ENCODE results near the gene BSND.
A peak's percentile ranks its signal among the peaks of the same experiment; 100 is the strongest.

The BSND gene

DNA sequence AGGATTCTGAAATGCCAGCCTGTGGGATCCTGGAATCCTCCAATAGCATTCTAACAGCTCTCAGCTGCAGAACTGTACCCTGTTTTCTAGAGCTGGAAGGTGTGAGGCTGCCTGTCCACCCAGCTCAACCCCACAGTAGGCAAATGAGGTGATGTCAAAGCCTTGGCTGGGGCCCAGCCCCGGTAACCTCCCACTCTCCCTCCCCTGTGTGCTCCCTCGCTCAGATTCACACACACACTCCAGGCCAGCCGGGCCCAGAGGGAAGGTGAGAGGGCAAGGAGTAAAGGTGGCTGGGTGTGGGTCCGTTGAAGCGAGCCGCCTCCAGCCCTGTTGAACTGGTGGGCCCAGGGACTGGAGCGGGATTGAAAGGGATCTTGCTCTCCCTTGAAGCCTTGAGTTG is at the start of gene BSND:
TSS of gene BSND (plus strand) at position 257 of the 400 bp plus-strand sequence. CDS start 254 bp downstream, outside the sequence.
- CTCF ChIA-PET = interaction anchor here (0.6 to 0.9 kb wide), 3 partner anchors 52 to 1077 kb away, joined by 3 to 4 read pairs (median 3); no protein-coding TSS in a partner anchor
- TF ChIP-seq CTBP1 (IDR thresholded peaks at IDR 0.05; ENCODE audit: borderline replicate concordance) (no peak), TARDBP (IDR thresholded peaks at IDR 0.05) (no peak), FOXA1 (IDR thresholded peaks at IDR 0.05) (no peak)
- DNase-seq (ENCODE audit: extremely low spot score) = no peak
- POLR2A ChIA-PET = no interaction called here

DNA sequence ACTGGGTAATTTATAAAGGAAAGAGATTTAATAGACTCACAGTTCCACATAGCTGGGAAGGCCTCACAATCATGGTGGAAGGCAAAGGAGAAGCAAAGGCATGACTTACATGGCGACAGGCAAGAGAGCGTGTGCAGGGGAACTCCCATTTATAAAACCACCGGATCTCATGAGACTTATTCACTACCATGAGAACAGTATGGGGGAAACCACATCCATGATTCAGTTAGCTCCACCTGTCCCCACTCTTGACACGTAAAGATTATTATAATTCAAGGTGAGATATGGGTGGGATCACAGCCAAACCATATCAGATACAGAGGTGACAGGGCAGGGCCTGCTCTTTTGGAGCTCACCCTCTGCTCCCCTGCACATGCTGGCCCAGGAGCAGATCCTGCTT is 49.7 kb upstream of the BSND start:
- DNase-seq (ENCODE audit: extremely low spot score) = no peak
- TF ChIP-seq TARDBP (IDR thresholded peaks at IDR 0.05) (no peak), FOXK2 (IDR thresholded peaks at IDR 0.05) (no peak), LEF1 (IDR thresholded peaks at IDR 0.05; ENCODE audit: borderline replicate concordance) (no peak), HDGF (IDR thresholded peaks at IDR 0.05; ENCODE audit: borderline replicate concordance) (no peak), L3MBTL2 (conservative IDR thresholded peaks at IDR 0.05) (no peak), CTBP1 (IDR thresholded peaks at IDR 0.05; ENCODE audit: borderline replicate concordance) (no peak), SP1 (IDR thresholded peaks at IDR 0.05) (no peak), SUZ12 (IDR thresholded peaks at IDR 0.05) (no peak), BHLHE40 (IDR thresholded peaks at IDR 0.05; ENCODE audit: borderline replicate concordance) (no peak)
- TF ChIP-seq, protein P1, sequence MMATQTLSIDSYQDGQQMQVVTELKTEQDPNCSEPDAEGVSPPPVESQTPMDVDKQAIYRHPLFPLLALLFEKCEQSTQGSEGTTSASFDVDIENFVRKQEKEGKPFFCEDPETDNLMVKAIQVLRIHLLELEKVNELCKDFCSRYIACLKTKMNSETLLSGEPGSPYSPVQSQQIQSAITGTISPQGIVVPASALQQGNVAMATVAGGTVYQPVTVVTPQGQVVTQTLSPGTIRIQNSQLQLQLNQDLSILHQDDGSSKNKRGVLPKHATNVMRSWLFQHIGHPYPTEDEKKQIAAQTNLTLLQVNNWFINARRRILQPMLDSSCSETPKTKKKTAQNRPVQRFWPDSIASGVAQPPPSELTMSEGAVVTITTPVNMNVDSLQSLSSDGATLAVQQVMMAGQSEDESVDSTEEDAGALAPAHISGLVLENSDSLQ (IDR thresholded peaks at IDR 0.05) = no peak
- CTCF ChIA-PET = interaction anchor here (1.1 kb wide), 1 partner anchor 47 kb away, joined by 4 read pairs; no protein-coding TSS in a partner anchor
- POLR2A ChIA-PET = interaction anchor here (1.6 to 3.0 kb wide), 3 partner anchors 63 to 73 kb away, joined by 3 to 10 read pairs (median 6); partner anchors contain the start of gene DHCR24

DNA sequence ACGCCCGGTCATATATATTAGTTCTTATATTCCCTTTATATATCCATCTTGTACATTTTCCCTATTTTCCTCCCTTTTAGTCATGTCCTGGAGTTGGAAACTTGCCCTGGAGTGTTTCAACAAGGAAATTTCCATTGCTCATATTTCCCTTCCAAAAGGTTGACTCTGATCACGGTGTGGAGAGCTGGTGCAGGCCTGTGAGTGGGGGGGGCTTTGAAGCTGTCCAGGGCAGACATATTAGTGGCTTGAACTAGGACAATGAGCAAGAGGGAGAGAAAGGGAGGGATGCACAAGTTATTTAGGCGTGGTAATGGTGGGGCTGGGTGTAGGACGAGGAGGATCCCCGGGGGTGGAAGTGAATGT is 48.7 kb upstream of the BSND start:
- DNase-seq (ENCODE audit: extremely low spot score) = no peak
- ChIA-PET POLR2A (interaction anchor here (1.6 to 3.0 kb wide), 3 partner anchors 64 to 72 kb away, joined by 3 to 10 read pairs (median 6); partner anchors contain the start of gene DHCR24), CTCF (interaction anchor here (0.7 to 2.3 kb wide), 13 partner anchors 12 to 121 kb away, joined by 3 to 28 read pairs (median 5); no protein-coding TSS in a partner anchor)
- no peak for TF ChIP-seq ZNF384 (IDR thresholded peaks at IDR 0.05)
- TF ChIP-seq FOXM1 (IDR thresholded peaks at IDR 0.05; ENCODE audit: borderline replicate concordance) = no peak
- TF ChIP-seq LEF1 (IDR thresholded peaks at IDR 0.05; ENCODE audit: borderline replicate concordance) = no peak
- TF ChIP-seq HDGF (IDR thresholded peaks at IDR 0.05; ENCODE audit: borderline replicate concordance) = no peak
- TF ChIP-seq, protein P1 (IDR thresholded peaks at IDR 0.05) = no peak
- TF ChIP-seq BHLHE40 (IDR thresholded peaks at IDR 0.05; ENCODE audit: borderline replicate concordance) = no peak
- TF ChIP-seq TARDBP (IDR thresholded peaks at IDR 0.05) = no peak
- TF ChIP-seq L3MBTL2 (conservative IDR thresholded peaks at IDR 0.05) = no peak
- no peak for TF ChIP-seq ELF4 (IDR thresholded peaks at IDR 0.05)
- no peak for TF ChIP-seq FOXK2 (IDR thresholded peaks at IDR 0.05)
- no peak for TF ChIP-seq CTBP1 (IDR thresholded peaks at IDR 0.05; ENCODE audit: borderline replicate concordance)
- TF ChIP-seq SUZ12 (IDR thresholded peaks at IDR 0.05) = no peak
- no peak for TF ChIP-seq ARNT (IDR thresholded peaks at IDR 0.05)

DNA sequence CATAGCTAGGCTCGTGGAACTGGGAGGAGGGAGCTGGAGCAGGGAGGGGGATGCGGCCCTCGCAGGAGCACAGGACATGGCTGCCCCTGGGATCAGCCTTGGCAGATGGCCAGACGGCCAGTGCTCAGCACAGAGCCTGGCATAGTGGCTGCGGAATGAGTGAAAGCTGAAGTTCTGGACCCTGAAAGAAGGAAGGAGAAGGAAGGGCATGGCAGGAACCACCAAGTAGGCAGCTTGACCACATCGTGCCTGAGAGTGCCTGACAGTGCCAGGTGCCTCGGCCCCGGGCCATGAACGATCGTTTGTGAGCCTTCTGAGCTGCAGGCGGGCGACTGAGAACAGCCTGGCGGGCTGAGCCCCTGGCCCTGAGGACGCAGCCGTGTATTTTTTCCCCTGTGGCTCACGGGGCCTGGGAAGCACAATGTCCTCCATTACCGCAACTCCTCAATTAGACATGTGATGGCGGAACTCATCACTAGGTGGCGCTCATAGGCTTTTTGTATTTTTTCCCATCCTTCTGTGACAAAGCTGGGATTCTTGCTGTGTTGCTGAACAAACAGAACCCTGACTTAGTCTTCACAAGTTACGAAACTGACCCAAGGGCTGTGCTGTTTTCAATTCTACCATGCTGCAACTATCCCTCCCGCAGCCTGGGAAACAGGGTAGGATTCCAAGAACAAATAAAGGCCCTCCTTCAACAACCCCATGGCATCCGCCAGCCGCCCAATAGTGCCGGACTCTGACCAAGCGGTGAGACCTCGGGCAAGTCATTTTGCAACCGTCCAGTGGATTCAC is 48.2 kb upstream of the BSND start:
- ChIA-PET CTCF (interaction anchor here (0.6 to 2.3 kb wide), 18 partner anchors 13 to 1411 kb away, joined by 3 to 28 read pairs (median 5); no protein-coding TSS in a partner anchor), POLR2A (interaction anchor here (0.8 to 3.0 kb wide), 4 partner anchors 10 to 72 kb away, joined by 3 to 10 read pairs (median 4); partner anchors contain the start of gene DHCR24)
- TF ChIP-seq HDGF (IDR thresholded peaks at IDR 0.05; ENCODE audit: borderline replicate concordance) (0 out of 2 replicates have a peak, but pooled peaks have one; percentile 61), CTBP1 (IDR thresholded peaks at IDR 0.05; ENCODE audit: borderline replicate concordance) (no peak)
- peak; percentile 91 for DNase-seq (ENCODE audit: extremely low spot score)

DNA sequence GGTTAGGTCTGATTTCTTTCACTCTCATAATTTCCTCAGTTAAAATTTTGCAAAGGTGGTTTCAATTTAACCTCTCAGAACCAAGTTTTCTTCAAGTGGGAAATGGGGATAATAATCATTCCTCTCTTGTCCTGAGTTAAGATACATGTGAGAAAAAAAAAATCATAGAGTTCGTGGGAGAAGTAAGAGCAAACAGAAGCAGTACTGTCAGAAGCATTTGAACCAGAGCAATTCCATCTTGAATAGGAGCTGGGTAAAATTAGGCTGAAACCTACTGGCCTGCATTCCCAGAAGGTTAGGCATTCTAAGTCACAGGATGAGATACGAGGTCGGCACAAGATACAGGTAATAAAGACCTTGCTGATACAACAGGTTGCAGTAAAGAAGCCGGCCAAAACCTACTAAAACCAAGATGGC is 46.9 kb upstream of the BSND start:
- no peak for TF ChIP-seq SUZ12 (IDR thresholded peaks at IDR 0.05)
- TF ChIP-seq SP1 (IDR thresholded peaks at IDR 0.05) = no peak
- CTCF ChIA-PET = interaction anchor here (1.4 to 2.3 kb wide), 5 partner anchors 21 to 70 kb away, joined by 3 to 28 read pairs (median 5); no protein-coding TSS in a partner anchor
- POLR2A ChIA-PET = interaction anchor here (3.0 kb wide), 1 partner anchor 66 kb away, joined by 10 read pairs; the partner anchor contains the start of gene DHCR24
- DNase-seq (ENCODE audit: extremely low spot score) = no peak

DNA sequence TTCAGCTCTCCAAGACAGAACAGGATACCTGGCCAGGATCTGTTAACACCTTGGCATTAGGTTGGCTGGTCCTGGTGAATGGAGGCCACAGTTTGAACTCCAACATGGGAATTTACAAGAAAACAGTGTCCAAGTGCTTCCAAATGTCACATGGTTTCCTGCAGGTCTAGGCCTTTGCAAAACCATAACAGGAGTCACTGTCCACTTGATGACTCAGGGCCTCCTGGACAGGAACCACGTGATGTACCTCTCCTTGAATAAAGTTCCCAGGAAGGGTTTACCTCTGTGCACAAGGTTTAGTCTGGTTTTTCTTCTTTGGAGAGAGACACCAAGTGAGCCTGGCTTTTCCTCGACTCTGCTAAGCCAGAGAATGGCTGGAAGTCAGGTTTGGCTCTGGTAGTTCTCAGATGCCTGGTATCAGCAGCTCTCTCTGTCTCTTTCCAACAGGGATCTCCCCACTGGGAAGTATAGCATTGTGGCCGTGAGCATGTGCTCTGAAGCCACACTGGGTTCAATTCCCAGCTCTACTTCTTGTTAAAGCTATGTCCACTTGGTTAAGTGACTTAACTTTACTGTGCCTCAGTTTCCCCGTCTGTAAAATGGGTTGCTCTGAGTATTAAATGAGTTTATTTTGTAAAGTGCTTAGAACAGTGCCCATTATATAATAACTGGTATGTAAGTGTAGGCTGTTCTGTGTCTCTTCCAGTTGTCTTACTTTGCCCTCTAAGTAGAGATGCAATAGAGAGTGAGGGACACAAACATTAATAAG is 45.6 kb upstream of the BSND start:
- no peak for DNase-seq (ENCODE audit: extremely low spot score)
- ChIA-PET CTCF (interaction anchor here (1.0 kb wide), 1 partner anchor 8 kb away, joined by 4 read pairs; no protein-coding TSS in a partner anchor), POLR2A (no interaction called here)

More for the DNA sequence above, 45.6 kb upstream of the BSND start:
- TF ChIP-seq SUZ12 (IDR thresholded peaks at IDR 0.05) = no peak
- no peak for TF ChIP-seq NFRKB (IDR thresholded peaks at IDR 0.05)
- no peak for TF ChIP-seq FOXM1 (IDR thresholded peaks at IDR 0.05; ENCODE audit: borderline replicate concordance)
- TF ChIP-seq, protein P1 (IDR thresholded peaks at IDR 0.05) = no peak
